HG03378 (cell line): ENCODE measurements around the gene RLN3.

ENCODE experiments used
- ATAC-seq: cut with Tn5 transposase; IDR thresholded peaks from one replicate; pipeline ENCODE4 v1.9.1; 2021; ENCODE audit warnings: mild to moderate bottlenecking, moderate library complexity; ENCODE audit not compliant: unreplicated experiment

The RLN3 gene

GRCh38 chr19:14027856-14028450, at the start of gene RLN3:
Gene RLN3 (plus strand): TSS chr19:14028148. CDS start chr19:14028205, 57 bp downstream.
- no peak for ATAC-seq

GRCh38 chr19:13978351-13979243, 49.4 kb upstream of the RLN3 start:
- ATAC-seq = no peak

DNA sequence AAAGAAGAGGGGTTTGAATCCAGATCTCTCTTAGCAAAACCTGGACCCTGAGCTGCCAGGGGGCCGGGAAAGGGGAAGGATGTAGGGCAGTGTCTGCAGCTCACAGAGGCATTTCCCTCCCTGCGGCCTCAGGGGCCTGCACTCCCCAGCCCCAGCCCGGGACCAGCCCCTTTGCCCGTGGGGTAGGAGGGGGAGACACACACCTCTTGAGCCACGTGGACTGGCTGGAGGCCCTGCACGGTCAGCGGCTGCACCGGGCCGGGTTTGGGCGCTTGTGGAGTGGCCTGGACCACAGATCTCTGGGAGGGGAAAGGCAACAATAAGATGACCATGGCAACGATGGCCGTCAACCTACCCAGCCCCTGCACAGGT, 48.7 kb upstream of the RLN3 start:
- no peak for ATAC-seq

- no peak for ATAC-seq
Observed at GRCh38 chr19:13979686-13980085, 48.3 kb upstream of the RLN3 start.

DNA sequence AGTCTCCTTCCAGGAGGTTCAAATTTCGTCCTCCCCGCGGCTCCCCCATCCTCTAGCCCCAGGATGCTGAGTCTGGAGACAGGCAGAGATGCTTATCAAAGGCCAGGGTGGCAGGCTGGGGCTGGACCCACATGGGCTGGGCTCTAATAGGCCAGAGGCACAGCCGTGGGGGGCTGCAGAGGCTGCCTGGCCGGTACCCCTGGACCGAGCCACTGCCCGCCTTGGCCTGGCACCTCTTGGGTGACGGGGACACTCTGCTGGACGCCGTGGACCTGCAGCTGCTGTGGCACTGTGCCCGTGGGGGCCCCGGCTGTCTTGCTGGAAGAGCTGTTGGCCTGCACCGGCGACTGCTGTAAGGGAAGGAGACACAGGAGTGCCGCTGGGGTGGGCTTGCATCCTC, 47.6 kb upstream of the RLN3 start:
- no peak for ATAC-seq

- ATAC-seq = no peak
Observed at GRCh38 chr19:13981021-13981420, 46.9 kb upstream of the RLN3 start.

GRCh38 chr19:13981467-13981866, 46.5 kb upstream of the RLN3 start:
- ATAC-seq = no peak

GRCh38 chr19:13981988-13982501, 45.9 kb upstream of the RLN3 start:
- no peak for ATAC-seq

DNA sequence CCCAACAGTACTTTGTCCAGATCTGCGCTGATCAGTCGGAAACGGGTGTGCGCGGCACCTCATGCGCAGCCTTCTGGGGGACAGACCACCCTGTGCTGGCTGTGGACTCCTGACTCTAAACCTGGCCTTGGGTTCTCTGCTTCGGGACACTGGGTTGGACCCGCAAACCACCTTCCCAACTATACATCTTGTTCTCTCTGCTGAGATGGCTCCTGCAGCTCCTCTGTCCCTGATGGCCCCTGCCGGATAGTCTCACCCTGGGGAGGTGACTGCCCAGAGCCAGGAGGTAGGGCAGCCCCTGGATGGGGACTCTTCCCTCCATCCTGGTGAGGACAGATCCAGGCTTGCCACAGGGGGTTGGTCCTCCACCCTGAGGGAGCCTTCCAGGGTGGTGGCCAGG, 45.2 kb upstream of the RLN3 start:
- no peak for ATAC-seq

- no peak for ATAC-seq
Observed at GRCh38 chr19:13983213-13983889, 44.6 kb upstream of the RLN3 start.

- no peak for ATAC-seq
Observed at GRCh38 chr19:13984186-13984585, 43.8 kb upstream of the RLN3 start.

DNA sequence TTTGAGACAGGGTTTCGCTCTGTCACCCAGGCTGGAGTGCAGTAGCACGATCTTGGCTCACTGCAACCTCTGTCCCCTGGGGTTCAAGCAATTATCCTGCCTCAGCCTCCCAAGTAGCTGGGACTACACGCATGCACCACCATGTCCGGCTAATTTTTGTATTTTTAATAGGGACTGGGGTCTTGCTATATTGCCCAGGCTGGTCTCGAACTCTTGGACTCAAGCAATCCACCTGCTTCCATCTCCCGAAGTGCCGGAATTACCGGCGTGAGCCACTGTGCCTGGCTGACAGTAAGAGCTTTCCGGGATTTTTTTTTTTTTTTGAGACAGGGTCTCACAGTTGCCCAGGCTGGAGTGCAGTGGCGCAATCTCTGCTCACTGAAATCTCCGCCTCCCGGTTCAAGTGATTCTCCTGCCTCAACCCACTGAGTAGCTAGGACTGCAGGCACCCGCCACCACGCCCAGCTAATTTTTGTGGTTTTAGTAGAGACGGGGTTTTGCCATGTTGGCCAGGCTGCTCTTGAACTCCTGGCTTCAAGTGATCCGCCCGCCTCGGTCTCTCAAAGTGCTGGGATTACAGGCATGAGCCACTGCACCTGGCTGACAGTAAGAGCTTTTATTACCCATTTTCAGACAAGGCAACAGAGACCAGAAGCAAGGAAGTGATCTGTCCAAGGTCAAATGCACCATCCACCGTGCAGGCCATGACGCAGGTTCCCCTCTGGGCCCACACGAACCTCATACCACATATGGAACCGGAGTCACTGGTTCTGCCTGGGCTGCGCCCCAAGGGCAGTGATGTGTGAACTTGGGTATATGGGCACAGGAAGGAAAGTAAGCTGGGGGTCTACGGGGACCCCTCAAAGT, 42.8 kb upstream of the RLN3 start:
- no peak for ATAC-seq

DNA sequence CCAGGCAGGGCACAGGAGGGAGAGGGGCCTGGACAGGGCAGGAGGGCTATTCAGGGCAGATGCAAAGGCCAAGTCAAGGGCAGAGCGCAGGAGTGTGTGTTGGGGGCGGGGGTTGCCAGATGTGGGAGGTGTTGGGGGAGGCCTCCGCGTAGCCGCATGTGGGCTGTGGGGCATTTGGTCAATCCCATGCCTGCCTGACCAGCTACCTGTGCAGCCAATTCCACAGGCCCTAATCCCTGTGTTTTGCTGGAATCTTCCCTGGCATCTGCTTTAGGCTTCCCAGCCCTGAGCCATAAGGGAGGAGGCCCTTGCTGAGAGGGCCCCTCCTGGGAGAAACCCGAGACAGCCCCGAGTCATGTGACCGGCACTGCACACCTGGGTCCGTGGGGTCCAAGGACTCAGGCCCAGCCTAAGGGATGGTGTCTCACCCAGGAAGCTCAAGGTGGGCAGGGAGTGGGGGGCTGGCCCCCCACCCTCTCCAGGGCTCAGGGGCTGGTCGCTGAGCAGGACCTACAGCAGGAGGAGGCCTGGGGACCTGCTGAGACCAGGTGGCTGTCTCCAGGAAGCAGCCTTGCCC, 42.1 kb upstream of the RLN3 start:
- ATAC-seq = no peak

DNA sequence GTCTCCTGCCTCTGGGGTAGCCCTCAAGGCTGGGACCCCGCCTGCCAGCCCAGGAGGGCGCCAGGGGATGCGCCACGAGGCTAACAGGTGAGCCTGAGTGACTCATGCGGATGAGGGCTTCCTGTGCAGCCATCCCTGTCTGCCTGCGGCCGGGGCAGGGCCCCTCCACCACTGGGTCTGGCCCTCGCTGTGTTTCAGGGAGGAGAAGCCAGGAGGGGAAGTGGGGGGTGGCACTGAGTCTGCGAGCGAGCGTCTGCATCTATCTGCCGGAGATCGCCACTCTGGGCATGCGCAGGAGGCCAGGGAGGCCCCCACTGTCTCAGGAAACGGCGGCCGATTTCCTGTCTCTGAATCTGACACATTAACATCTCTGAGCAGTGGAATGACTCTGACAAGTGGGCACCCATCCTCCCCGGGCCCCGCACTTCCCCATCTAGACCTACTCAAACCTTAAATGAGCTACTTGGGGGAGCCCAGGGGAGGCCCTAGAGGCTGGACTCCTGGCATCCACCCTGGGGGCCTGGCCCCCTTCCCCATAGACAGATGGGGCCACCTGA, 41.5 kb upstream of the RLN3 start:
- peak; percentile 63 for ATAC-seq

DNA sequence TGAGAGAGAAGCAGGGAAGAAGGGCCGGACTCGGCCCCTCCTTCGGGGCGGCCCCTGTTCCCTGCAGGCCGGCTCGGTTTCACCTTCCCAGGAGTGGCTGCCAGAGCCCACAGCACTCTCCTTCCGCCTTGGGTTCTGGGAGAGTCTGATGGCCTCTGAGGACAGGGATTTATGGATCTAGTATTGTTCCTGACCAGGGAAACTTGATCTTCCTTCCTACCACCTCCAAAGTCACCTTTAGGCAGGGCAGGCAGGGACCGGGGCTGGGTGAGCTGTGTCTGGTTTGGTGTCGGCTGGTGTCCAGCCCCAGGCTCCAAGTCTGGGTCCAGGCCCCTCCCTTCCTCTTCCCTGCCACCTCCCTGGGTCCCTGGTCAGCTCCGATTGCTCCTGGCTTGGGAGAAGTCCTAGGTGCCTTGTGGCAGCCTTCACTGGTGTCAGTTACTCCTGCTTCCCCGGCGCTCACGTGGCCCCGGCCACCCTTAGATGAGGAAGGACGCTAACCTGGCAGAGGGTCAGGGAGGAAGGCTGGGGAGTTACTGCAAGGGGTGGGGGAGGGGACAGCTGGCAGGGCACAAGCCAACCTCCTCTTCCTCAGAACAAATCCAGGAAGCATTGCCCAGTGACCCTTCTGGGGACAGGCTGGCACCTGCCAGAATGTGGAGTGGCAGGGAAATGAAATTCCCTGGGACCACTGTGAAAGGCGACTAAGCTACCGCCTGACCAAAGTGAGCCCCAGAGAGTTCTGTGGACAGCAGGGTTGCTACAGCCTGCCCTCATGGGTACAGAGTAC, 40.7 kb upstream of the RLN3 start:
- no peak for ATAC-seq

GRCh38 chr19:13989487-13989886, 38.5 kb upstream of the RLN3 start:
- no peak for ATAC-seq

DNA sequence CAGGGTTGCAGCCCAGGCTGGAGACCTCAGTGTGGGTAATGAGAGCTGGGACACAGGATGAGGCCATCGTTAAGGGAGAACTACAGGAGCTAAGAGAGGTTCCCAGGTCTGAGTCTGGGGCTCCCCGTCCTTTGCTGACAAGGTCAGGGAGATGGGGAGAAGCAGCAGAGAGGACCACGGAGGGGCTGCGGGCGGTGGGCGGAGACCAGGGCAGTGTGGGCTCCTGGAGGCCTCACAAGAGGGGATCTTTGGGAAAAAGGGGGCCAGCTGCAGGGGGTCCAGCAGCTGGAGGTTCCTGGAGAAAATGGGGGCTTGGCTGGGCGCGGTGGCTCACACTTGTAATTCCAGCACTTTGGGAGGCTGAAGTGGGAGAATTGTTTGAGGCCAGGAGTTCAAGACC, 37.9 kb upstream of the RLN3 start:
- no peak for ATAC-seq

DNA sequence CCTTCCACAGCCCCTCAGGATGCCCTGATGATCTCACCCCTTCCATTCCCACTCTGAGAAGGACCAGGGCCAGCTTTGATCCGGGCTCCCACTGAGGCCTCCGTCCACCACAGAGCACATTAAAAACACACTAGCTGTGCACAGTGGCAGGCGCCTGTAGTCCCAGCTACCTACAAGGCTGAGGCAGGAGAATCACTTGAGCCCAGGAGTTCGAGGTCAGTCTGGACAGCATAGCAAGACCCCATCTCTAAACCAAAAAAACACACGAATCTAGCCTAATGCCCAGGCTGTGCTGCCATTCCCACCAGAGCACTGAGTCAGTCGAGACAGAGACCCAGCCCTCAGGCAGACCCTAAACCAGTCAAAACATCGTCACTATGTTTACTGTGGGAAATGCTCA, 35.9 kb upstream of the RLN3 start:
- no peak for ATAC-seq

GRCh38 chr19:13993590-13994300, 34.2 kb upstream of the RLN3 start:
- ATAC-seq = no peak
